Sciatic nerve (tissue), 2 donors: ENCODE results near the gene RRP8. TPM values are rescaled to one million over a fixed set of nuclear protein-coding genes. Genes with fewer than 3 reads are reported as not detected.

ENCODE experiments used
- ATAC-seq: fragments of 200-7000 bp; cut with Tn5 transposase; one replicate; pipeline ENCODE4 v1.9.1; 2020; ENCODE audit warnings: mild to moderate bottlenecking, moderate library complexity
- DNase-seq: peaks from one replicate; pipeline ENCODE4 v3.0.0-alpha.2; 2020; ENCODE audit warnings: low spot score
- intact Hi-C: fragments of 100-400 bp; cut with DNase I; formaldehyde crosslinking; loops from one replicate; pipeline ENCODE4 v1.14.2; 2022
- total RNA-seq: library from RNA; stranded (reverse); fragmentation: NEBNext Ultra II Directional; extraction: Animal tissue kit (Norgen Biotek cat#: 25700); gene quantifications from one replicate; pipeline ENCODE4 v1.2.1, GENCODE V29; 2021
- donor health status: DM: no; HTN: no; CAD: no.
- donor health status: DM: no; HTN: no; CAD: no.

RRP8 gene
- total RNA-seq, 1 donor from 2014 or later = 20.9 TPM

DNA sequence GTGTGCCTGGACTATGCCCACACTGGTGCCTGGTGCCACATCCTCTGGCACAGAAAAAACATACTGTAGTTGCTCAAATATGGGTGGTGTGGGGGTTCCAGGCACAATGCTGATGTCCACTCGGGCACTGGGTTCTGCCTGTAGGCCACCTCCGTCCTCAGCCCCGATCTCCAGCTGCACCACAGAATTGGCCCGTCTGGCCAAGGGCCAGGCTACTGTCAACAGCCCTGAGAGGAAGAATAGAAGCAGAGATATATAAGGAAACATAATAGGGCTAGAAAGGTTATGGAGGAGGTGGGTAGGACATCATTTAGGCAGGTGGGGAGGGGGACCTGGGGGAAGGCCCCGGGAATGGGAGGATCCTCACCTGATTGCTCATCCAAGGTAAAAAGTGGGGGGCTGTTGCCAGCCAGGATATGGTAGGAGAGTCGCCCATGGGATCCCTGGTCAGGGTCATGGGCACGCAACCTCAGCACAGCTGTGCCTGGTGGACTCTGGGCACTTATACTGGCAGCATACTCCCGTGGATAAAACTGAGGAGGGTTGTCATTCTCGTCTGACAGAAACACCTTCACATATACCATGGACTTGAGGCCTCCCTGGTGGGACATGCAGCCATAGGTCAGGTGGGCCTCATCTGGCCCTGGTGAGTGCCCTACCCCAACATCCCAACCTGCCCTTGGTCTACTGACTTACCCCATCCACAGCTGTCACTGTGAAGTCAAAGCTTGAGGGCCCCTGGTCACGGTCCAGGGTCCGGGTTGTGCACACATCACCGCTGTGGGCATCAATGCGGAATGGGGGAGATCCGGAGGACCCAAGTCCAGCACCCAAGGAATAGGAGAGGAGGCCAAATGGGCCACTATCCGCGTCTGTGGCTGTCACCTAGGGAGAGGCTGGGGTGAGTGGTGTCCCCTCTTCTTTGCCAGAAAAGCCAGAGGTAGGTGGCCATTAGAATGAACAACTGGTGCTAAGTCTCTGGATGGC lies 30.3 kb upstream of the RRP8 start:
- intact Hi-C loops = no loop called here
- ATAC-seq = no peak
- no peak for DNase-seq

DNA sequence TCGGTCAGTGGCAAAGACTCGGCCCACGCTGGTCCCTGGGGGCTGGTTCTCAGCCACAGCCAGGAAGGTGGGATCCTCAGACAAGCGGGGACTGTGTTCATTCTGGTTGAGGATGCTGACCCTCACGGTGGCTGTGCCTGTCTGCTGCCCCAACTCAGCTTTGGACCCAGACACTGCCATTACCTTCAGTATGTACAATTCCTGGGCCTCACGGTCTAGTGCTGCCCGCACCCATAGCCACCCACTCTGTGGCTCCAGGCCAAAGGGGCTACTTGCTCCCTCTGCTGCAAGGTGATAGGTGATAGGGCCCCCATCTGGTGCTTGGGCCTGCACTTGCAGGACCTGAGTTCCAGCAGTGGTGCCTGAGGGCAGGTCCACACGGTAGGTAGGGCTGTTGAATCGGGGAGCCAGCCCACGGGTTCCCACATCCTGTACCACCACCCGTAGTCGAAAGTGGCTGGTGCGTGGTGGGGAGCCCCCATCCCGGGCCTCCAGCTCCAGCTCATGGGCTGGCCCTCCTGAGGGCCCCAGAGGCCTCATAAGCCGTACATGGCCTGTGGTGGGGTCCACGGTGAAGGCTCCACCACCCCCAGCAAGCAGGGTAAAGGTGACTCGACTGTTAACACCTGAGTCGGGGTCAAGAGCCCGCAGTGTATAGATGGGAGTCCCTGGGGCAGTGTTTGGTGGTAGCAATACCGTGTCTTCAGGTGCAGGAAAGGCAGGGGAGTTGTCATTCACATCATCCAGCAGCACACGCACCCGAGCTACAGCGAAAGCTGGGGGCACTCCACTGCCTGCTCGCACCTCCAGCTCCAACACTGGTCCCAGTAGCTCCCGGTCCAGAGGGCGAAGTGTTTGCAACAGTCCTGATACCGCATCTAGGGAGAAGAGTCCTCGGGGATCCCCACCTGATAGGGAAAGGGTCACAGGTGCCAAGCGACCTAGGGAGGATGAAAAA lies 29.0 kb upstream of the RRP8 start:
- ATAC-seq = no peak
- intact Hi-C loops = no loop called here
- DNase-seq = no peak

DNA sequence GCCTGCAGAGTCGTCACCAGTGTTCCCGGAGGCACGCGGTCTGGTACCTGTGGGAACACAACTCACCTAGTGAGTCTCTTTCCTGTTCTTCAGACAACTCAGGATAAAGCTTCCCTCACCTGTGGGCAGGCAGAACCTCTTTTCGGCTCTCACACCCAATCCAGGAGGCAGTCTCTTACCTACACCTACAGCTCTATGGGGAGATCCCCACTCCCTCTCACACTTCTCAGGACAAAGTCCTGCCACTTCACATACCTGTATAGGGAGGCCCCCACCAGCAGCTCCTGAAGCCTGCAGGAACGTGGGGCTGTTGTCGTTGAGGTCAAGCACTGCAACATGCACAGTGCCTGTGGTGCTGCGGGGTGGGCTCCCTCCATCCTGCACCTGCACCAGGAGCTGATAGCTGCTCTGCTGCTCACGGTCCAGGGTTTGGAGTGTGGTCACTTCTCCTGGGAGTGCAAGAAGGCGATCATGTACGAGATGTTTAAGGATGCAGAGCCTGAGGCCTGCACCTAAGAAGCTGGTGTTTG lies 28.0 kb upstream of the RRP8 start:
- DNase-seq (no peak), ATAC-seq (no peak)
- intact Hi-C loops = no loop called here

DNA sequence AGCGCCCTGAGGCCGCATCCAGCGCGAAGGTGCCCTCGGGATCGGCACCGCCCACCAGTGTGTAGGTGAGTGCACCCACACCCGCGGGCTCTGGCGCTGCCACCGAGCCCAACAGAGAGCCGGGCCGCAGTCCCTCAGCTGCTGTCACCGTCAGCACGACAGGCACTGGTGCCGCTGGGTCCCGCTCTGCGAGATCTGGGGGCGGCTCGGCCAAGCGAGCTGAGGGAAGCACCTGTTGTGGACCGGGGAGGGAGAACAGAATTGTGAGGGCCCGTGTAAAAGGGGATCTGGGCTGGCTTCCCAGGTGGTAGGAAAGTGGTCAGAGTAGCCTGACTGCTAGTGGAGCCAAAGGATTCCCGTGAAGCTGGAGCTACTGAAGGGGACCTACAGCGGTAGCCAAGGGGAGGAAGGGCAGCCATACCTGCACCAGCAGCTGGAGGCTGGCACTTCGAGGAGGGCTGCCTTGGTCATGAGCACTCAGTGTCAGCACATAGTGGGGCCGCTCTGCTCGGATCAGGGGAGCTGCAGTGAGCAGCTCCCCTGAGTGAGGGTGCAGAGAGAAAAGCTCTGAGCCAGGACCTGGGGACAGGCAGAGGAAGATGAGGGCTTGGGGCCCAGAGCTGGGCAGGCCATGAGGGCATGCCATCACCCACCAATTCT lies 27.3 kb upstream of the RRP8 start:
- intact Hi-C loops = no loop called here
- ATAC-seq (no peak), DNase-seq (no peak)

DNA sequence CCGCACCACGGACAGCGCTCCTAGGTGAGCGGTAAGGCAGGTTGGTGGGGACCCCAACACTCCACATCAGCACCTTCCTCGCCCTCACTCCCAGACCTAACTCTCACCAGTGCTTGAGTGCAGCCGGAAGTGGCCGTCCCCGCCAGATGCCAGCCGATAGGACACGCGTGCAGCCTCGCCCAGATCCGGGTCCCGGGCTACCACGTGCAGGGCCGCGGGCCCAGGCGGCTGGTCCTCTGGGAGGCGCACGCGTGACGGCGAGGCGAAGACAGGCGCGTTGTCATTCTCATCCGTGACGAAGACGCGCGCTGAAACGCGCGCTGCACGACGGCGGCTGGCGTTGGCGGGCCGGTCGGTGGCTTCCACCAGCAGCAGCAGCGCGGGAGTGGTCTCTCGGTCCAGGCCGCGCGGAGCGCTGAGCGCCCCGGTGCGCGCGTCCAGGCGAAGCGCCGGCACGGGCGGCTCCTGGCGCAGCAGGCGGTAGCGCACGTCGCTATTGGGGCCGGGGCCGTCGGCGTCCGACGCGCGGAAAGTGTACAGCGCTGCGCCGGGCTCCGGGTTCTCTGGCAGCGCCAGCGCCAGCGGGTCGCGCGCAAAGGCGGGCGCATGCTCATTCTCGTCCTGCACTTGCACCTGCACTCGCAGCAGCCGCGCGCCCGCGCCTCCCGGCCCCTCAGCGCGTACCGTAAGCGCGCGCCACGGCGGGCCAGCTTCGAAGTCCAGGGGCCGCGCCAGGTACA lies 26.6 kb upstream of the RRP8 start:
- intact Hi-C loops = no loop called here
- DNase-seq = no peak
- ATAC-seq = no peak

DNA sequence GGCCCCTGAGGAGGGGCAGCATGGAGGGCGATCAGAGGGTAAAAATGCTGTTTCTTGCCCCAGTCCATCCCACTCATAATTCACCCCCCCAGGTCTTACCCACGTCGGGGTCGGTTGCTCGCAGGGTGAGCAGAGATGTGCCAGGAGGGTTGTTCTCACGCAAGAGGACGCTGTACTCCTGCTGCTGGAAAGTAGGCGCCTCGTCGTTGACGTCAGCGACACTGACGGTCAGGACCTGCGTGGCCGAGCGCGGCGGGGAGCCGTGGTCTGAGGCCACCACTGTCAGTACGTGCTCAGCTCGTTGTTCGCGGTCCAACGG lies 26.1 kb upstream of the RRP8 start:
- intact Hi-C loops = no loop called here
- DNase-seq = no peak
- ATAC-seq = no peak

DNA sequence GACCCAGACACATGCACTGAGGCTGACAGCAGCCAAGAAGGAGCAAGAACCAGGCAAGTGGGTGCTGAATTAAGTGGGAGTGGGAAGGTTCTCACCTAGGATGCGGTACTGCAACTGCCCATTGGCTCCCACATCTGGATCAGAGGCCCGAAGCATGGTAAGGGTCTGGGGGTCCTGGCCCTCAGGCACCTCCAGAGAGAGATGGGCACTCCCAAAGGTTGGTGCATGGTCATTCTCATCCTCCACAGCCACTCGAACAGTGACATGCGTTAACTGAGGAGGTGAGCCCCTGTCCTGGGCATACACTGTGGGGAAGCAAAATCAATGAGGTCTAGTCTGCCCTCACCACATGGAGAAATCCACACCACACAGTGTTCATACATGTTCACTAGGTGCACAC lies 25.1 kb upstream of the RRP8 start:
- DNase-seq = no peak
- intact Hi-C loops = no loop called here
- ATAC-seq = no peak

DNA sequence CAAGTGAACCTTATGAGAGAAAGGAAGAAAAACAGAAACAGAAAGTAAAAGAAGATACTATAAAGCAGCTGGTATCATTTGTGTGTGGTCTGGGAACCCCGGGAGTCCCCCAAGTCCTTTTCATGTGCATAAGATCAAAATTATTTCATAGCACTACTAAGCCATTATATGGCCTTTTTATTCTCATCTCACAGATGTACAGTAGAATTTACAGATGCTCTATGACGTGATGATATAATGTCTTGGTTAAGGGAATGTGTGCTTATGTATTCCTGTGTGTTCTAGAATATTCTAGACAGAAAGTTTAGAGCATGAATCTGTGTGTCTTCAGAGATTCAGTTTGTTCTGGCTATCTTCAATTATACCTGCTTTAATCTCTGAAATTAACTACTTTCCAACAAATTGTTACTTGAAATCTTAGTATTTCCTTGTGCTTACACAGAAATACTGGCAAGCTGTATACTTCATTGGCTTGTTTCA lies 24.4 kb upstream of the RRP8 start:
- no peak for DNase-seq
- ATAC-seq = no peak
- intact Hi-C loops = no loop called here

DNA sequence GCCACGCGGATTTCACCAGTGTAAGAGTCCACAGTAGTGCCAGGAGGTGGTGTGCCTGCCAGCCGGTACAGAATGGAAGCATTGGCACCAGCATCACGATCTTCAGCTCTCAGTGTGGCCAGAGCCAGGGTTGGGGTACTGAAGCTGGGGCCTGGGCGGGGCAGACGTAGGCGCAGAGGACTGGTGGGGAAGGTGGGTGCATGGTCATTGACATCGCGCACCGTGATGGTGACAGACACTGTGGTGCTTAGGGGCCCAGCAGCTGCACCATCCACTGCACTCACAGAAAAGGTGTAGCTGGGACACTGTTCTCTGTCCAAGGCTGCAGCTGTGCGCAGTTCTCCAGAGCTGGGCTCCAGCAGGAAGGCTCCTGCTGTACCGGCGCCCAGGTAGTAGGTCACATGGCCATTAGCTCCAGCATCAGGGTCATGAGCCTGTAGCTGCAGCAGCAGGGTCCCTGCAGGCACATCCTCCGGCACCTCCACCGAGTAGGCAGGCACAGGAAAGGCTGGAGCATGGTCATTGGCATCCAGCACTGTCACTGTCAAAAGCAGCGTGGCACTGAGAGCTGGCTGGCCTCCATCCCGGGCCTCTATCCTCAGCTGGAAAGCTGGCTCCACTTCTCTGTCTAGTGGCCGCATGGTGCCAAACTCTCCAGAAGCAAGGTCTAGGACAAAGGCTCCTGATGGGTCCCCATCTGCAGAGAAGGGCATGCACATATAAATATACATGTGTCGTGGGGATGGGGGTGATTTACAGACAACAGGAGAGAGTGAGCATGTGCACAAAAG lies 23.8 kb upstream of the RRP8 start:
- DNase-seq (no peak), ATAC-seq (no peak)
- intact Hi-C loops = no loop called here

DNA sequence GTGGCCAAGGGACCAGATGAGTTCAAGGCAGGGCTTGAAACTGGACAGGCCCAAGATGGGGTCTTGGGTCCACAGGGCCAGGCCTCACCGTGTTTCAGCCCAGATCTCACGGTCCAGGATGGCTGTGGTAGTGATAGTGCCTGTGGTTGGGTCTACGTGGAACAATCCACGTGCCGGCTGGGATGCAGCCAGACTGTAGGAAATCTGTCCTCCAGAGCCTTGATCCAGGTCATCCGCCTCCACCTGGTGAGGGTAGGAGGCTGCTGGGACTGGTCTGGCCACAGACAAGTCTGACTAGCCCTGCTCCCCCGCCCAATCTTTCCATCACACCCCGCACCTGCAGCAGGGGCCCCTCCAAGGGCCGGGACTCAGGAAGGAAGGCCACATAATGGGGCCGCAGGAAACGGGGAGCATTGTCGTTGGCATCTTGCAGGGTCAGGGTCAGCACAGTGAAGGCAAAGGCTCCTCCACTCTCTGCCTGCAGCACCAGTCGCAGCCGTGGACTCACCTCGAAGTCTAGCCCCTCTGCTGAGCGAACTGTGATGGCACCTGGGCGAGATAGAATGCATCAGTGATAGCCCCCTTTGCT lies 22.5 kb upstream of the RRP8 start:
- intact Hi-C loops = no loop called here
- DNase-seq = no peak
- ATAC-seq = no peak

DNA sequence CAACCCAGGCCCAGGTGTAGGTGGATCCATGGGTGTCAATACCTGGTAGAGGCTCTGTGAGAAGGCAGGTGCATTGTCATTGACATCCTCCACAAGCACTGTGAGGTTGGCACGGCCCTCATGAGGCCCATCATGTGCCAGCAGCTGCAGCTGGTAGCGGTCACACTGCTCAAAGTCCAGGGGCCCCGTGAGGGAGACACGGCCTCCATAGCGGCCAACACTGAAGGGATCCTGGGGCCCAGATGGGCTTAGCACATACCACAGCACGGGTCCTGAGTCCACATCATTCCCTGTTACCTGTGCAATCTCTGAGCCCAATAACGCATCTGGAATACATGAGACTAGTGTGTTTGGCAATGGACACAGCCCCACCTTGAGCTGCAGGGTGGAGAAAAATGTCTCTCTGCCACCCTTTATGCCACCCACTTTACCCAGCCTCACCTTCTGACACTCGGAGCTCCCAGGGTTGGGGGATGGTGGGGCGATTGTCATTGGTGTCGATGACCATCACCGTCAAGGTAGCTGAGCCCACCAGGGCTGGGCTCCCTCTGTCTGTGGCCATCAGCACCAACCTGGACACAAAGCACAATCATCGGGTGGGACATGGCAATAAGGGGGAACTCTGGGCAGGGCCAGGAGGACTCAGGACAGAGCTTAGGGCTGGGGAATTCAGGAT lies 21.9 kb upstream of the RRP8 start:
- intact Hi-C loops = no loop called here
- no peak for ATAC-seq
- DNase-seq = no peak

DNA sequence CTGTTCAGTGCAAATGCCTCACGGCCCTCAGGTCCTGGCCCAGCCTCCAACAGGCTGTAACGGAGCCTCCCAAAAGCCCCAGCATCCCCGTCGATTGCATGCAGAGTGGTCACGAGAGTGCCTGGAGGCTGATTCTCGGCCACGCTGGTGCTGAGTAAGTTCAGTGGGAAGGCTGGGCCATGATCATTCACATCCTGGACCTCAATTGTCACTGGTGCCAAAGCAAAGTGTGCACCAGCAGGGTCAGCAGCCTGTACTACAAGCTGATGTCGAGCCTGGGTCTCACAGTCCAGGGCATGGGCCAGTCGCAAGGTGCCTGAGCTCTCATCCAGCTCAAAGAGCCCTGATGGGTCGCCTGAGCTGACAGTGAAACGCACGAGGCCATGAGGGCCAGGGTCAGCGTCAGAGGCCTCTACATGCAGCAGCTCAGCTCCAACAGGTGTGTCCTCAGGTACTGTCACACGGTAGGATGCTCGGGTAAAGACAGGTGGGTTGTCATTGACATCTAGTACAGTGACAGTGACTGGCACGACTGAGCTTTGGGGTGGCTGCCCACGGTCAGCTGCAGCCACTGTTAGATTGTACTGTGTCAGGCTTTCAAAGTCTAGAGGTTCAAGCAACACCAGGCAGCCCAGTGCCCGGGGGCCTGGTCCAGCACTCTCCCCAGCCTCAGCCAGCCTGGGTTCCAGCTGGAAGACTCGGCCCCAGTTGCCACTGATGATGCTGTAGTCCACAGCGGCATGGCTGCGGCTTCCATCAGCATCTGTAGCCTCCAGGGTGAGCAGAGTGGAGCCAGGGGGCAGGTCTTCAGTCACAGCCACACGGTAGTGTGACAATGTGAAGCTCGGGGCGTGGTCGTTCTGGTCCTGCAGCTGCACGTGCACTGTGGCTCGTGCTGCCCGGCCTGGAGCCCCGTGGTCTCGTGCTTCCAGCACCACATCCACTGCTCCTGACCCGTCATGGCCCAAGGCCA lies 20.3 kb upstream of the RRP8 start:
- ATAC-seq (no peak), DNase-seq (peak; percentile 55)
- intact Hi-C loops = no loop called here

DNA sequence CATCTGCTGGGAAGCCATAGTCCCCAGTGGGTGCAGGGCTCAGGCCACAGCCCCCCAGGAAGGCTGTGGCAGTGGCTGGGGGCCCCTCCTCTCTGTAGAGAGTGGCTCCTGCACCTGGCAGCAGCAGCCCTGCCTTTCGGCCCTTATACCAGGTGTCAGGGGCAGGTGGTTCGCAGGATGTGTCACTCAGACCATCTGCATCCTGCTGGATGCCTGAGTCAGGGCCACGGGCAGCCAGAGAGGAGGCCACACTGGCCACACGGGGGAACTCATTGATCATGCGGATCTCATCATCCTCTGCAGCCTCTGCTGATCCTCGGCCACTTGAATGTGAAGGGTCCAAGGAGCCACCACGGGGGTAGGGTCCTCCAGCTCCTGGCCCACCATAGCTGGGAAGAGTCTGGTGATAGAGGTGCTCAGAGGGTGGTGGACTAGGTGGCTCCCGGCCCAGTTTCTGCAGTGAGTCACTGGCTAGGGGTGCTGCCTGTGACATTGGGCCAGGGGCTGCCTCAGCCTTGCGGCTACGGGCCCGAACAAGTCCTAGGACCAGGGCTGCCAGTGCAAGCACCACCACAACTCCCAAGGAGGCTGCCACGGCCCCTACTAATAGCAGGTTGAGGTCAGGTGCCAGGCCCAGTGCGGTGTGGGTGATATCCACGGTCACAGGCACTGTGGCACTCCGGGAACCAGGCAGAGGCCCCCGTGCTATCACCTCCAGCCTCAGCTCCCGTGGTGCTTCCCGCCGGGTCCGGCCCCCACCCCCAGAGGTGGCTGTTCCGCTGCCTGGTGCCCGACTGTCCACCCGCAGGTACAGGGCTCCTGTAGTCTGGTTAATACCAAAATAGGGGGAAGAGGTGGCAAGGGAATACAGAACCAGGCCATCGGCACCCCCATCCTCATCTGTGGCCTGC lies 19.1 kb upstream of the RRP8 start:
- intact Hi-C loops = no loop called here
- no peak for ATAC-seq
- DNase-seq = peak; percentile 55

DNA sequence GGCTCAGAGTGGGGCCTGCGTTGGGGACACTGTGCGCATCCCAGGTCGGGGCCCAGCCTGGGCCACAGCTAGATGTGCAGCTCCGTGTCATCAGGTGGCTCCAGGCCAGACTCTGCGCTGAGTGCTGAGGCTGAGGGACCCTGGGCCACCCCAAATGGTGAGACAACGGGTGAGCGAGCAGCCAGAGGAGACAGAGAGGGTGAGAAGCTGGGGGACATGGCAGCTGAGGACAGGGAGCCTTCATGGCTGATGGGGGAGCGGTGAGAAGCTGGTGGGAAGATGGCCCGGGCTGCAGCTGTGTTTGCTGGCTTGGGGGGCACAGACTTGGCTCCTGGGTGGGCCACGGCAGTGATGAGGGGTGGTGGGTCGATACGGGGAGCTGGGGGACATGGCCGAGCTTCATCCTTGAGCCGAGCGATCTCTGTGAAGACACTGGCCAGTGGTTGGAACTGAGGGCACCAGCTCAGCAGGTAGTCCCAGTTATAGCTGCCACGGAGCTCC lies 18.3 kb upstream of the RRP8 start:
- ATAC-seq = no peak
- DNase-seq = peak; percentile 59
- intact Hi-C loops = no loop called here

DNA sequence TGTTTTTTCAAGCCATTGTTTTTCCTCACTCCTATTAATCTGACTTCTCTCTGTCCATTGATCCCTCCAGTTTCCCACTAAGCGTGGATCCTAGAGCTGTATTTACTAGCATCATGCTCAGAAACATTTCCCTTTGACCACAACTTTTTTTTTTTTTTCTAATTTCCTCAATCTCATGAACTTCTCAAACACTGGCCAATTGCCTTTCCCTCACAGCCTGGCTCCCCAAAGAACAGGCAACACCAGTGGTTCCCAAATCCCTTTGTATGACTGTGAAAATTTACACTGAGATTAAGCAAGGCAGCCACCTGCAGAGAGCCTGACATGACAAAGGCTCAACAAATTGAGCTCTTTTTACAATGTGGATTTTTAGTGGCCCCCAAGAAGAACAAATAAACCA lies 17.2 kb upstream of the RRP8 start:
- ATAC-seq (no peak), DNase-seq (no peak)
- intact Hi-C loops = no loop called here
